ENCODE measurements around the gene XRRA1. TPM values are rescaled to one million over a fixed set of nuclear protein-coding genes. Genes with fewer than 3 reads are reported as not detected.
"Not testable (repeated sequence)": the region's sequence is repeated elsewhere in the genome, so short reads cannot be mapped to it uniquely, and the experiment has no call there.

XRRA1 gene
- total RNA-seq (2014; rRNA removed; shearing (Covaris generic); ENCODE audit: low replicate concordance), result 29.7 and 56.3 TPM in 2 replicates

- H2AFZ ChIP-seq (ENCODE audit: low read length), result peak within 1 kb of the TSS; percentile 73
- H3K36me3 ChIP-seq (ENCODE audit: insufficient read depth, low read length), result peaks cover 12% of the 10 kb centered on the region
- DNase-seq, result peak; percentile 100
- peak within 1 kb of the TSS; percentile 90 for H3K9ac ChIP-seq (ENCODE audit: low read length)
- peaks cover 55% of the 10 kb centered on the region for H3K4me1 ChIP-seq (ENCODE audit: low read length)
- H3K4me3 ChIP-seq (ENCODE audit: low read length), result peak within 1 kb of the TSS; percentile 86
- H3K27ac ChIP-seq (ENCODE audit: low read length), result peak within 1 kb of the TSS; percentile 87
- H3K79me2 ChIP-seq (ENCODE audit: low read length), result peaks cover 92% of the 10 kb centered on the region
- H3K9me2 ChIP-seq (replicated peaks; ENCODE audit: insufficient read depth, low read length), result no peaks in the 10 kb centered on the region
- no peaks in the 10 kb centered on the region for H3K9me3 ChIP-seq (ENCODE audit: low read length)
- peak within 1 kb of the TSS; percentile 91 for H3K4me2 ChIP-seq (ENCODE audit: low read depth, low read length, poor library complexity, severe bottlenecking)
- no peaks in the 10 kb centered on the region for H4K20me1 ChIP-seq (ENCODE audit: insufficient read depth, low read depth, low read length)
- H3K27me3 ChIP-seq (ENCODE audit: low read length), result no peaks in the 10 kb centered on the region
Observed at GRCh38 chr11:74948898-74949752, at the start of gene XRRA1, which contains the start of gene SPCS2. TSS of gene XRRA1 (minus strand) at chr11:74949091. CDS start at chr11:74940878, 8,213 bp downstream. TSS of gene SPCS2 (plus strand) at chr11:74949266. CDS start at chr11:74949286, 20 bp downstream.

GRCh38 chr11:74992852-74993251, 44.0 kb upstream of the XRRA1 start:
- H3K27ac ChIP-seq (ENCODE audit: low read length), result peak overlapping the region; percentile 95

GRCh38 chr11:74990941-74991340, 42.0 kb upstream of the XRRA1 start:
- Histone ChIP-seq H3K27ac (ENCODE audit: low read length) (peak overlapping the region; percentile 95), H3K4me1 (ENCODE audit: low read length) (peaks cover 67% of the 10 kb centered on the region), H2AFZ (ENCODE audit: low read length) (no peak overlapping the region), H4K20me1 (ENCODE audit: insufficient read depth, low read depth, low read length) (peaks cover 10% of the 10 kb centered on the region; the same call in 1 of the 2 replicates), H3K36me3 (ENCODE audit: insufficient read depth, low read length) (peaks cover 23% of the 10 kb centered on the region), H3K9me3 (ENCODE audit: low read length) (no peaks in the 10 kb centered on the region), H3K79me2 (ENCODE audit: low read length) (peaks cover 75% of the 10 kb centered on the region), H3K4me2 (ENCODE audit: low read depth, low read length, poor library complexity, severe bottlenecking) (peak overlapping the region; percentile 99), H3K27me3 (ENCODE audit: low read length) (no peaks in the 10 kb centered on the region), H3K9ac (ENCODE audit: low read length) (peak overlapping the region; percentile 99), H3K4me3 (ENCODE audit: low read length) (peak overlapping the region; percentile 96), H3K9me2 (replicated peaks; ENCODE audit: insufficient read depth, low read length) (no peaks in the 10 kb centered on the region)
- no peak for DNase-seq

More at GRCh38 chr11:74992852-74993251, 44.0 kb upstream of the XRRA1 start:
- DNase-seq, result peak; percentile 89
- peaks cover 10% of the 10 kb centered on the region; the same call in 1 of the 2 replicates for H4K20me1 ChIP-seq (ENCODE audit: insufficient read depth, low read depth, low read length)
- H3K79me2 ChIP-seq (ENCODE audit: low read length), result peaks cover 68% of the 10 kb centered on the region
- H3K27me3 ChIP-seq (ENCODE audit: low read length), result no peaks in the 10 kb centered on the region
- H3K4me3 ChIP-seq (ENCODE audit: low read length), result peak overlapping the region; percentile 96
- H3K9ac ChIP-seq (ENCODE audit: low read length), result peak overlapping the region; percentile 99
- peaks cover 55% of the 10 kb centered on the region for H3K4me1 ChIP-seq (ENCODE audit: low read length)
- H3K9me2 ChIP-seq (replicated peaks; ENCODE audit: insufficient read depth, low read length), result no peaks in the 10 kb centered on the region
- H3K9me3 ChIP-seq (ENCODE audit: low read length), result no peaks in the 10 kb centered on the region
- H3K4me2 ChIP-seq (ENCODE audit: low read depth, low read length, poor library complexity, severe bottlenecking), result peak overlapping the region; percentile 99
- peaks cover 37% of the 10 kb centered on the region for H3K36me3 ChIP-seq (ENCODE audit: insufficient read depth, low read length)
- H2AFZ ChIP-seq (ENCODE audit: low read length), result no peak overlapping the region

- peak; percentile 56 for DNase-seq
- peak overlapping the region; percentile 95 for H3K27ac ChIP-seq (ENCODE audit: low read length)
- peaks cover 71% of the 10 kb centered on the region for H3K79me2 ChIP-seq (ENCODE audit: low read length)
- H3K36me3 ChIP-seq (ENCODE audit: insufficient read depth, low read length), result peaks cover 19% of the 10 kb centered on the region
- not testable (repeated sequence) for H2AFZ ChIP-seq (ENCODE audit: low read length); H3K27me3 ChIP-seq (ENCODE audit: low read length); H4K20me1 ChIP-seq (ENCODE audit: insufficient read depth, low read depth, low read length); H3K9me3 ChIP-seq (ENCODE audit: low read length); H3K9me2 ChIP-seq (replicated peaks; ENCODE audit: insufficient read depth, low read length)
- H3K4me1 ChIP-seq (ENCODE audit: low read length), result peaks cover 67% of the 10 kb centered on the region
- peak overlapping the region; percentile 99 for H3K4me2 ChIP-seq (ENCODE audit: low read depth, low read length, poor library complexity, severe bottlenecking)
- peak overlapping the region; percentile 96 for H3K4me3 ChIP-seq (ENCODE audit: low read length)
- H3K9ac ChIP-seq (ENCODE audit: low read length), result peak overlapping the region; percentile 99
Observed at GRCh38 chr11:74990150-74990549, 41.3 kb upstream of the XRRA1 start.

GRCh38 chr11:74989260-74989638, 40.4 kb upstream of the XRRA1 start:
- H3K9me3 ChIP-seq (ENCODE audit: low read length), result no peaks in the 10 kb centered on the region
- H3K4me3 ChIP-seq (ENCODE audit: low read length), result peak overlapping the region; percentile 96
- no peaks in the 10 kb centered on the region for H3K27me3 ChIP-seq (ENCODE audit: low read length)
- peaks cover 65% of the 10 kb centered on the region for H3K4me1 ChIP-seq (ENCODE audit: low read length)
- no peak overlapping the region for H2AFZ ChIP-seq (ENCODE audit: low read length)
- DNase-seq, result peak; percentile 60
- peaks cover 62% of the 10 kb centered on the region for H3K79me2 ChIP-seq (ENCODE audit: low read length)
- H3K4me2 ChIP-seq (ENCODE audit: low read depth, low read length, poor library complexity, severe bottlenecking), result peak overlapping the region; percentile 99
- H3K9me2 ChIP-seq (replicated peaks; ENCODE audit: insufficient read depth, low read length), result no peaks in the 10 kb centered on the region
- H3K36me3 ChIP-seq (ENCODE audit: insufficient read depth, low read length), result peaks cover 10% of the 10 kb centered on the region
- peak overlapping the region; percentile 95 for H3K27ac ChIP-seq (ENCODE audit: low read length)
- H4K20me1 ChIP-seq (ENCODE audit: insufficient read depth, low read depth, low read length), result peaks cover 6% of the 10 kb centered on the region; the same call in 1 of the 2 replicates
- H3K9ac ChIP-seq (ENCODE audit: low read length), result peak overlapping the region; percentile 99

GRCh38 chr11:74988541-74989259, 39.8 kb upstream of the XRRA1 start, which contains the start of gene NEU3:
TSS of gene NEU3 (plus strand) at chr11:74988933. CDS start at chr11:74989061, 128 bp downstream.
- DNase-seq, result peak; percentile 97
- peaks cover 2% of the 10 kb centered on the region; the same call in 1 of the 2 replicates for H4K20me1 ChIP-seq (ENCODE audit: insufficient read depth, low read depth, low read length)
- no peaks in the 10 kb centered on the region for H3K27me3 ChIP-seq (ENCODE audit: low read length)
- H3K9ac ChIP-seq (ENCODE audit: low read length), result peak within 1 kb of the TSS; percentile 99
- no peaks in the 10 kb centered on the region for H3K9me3 ChIP-seq (ENCODE audit: low read length)
- peaks cover 4% of the 10 kb centered on the region for H3K36me3 ChIP-seq (ENCODE audit: insufficient read depth, low read length)
- H3K4me1 ChIP-seq (ENCODE audit: low read length), result peaks cover 60% of the 10 kb centered on the region
- H3K4me3 ChIP-seq (ENCODE audit: low read length), result peak within 1 kb of the TSS; percentile 96
- H3K4me2 ChIP-seq (ENCODE audit: low read depth, low read length, poor library complexity, severe bottlenecking), result peak within 1 kb of the TSS; percentile 99
- no peaks in the 10 kb centered on the region for H3K9me2 ChIP-seq (replicated peaks; ENCODE audit: insufficient read depth, low read length)
- H3K27ac ChIP-seq (ENCODE audit: low read length), result peak within 1 kb of the TSS; percentile 95
- peak within 1 kb of the TSS; percentile 17; the same call in 1 of the 2 replicates for H2AFZ ChIP-seq (ENCODE audit: low read length)
- peaks cover 57% of the 10 kb centered on the region for H3K79me2 ChIP-seq (ENCODE audit: low read length)

GRCh38 chr11:74984730-74985129, 35.8 kb upstream of the XRRA1 start:
- H3K9me2 ChIP-seq (replicated peaks; ENCODE audit: insufficient read depth, low read length), result no peaks in the 10 kb centered on the region
- no peak overlapping the region for H3K4me3 ChIP-seq (ENCODE audit: low read length)
- H3K4me2 ChIP-seq (ENCODE audit: low read depth, low read length, poor library complexity, severe bottlenecking), result no peak overlapping the region
- peak; percentile 41 for DNase-seq
- no peaks in the 10 kb centered on the region for H4K20me1 ChIP-seq (ENCODE audit: insufficient read depth, low read depth, low read length)
- peaks cover 20% of the 10 kb centered on the region for H3K4me1 ChIP-seq (ENCODE audit: low read length)
- H3K9ac ChIP-seq (ENCODE audit: low read length), result no peak overlapping the region
- no peaks in the 10 kb centered on the region for H3K9me3 ChIP-seq (ENCODE audit: low read length)
- H2AFZ ChIP-seq (ENCODE audit: low read length), result no peak overlapping the region
- H3K27ac ChIP-seq (ENCODE audit: low read length), result no peak overlapping the region
- H3K27me3 ChIP-seq (ENCODE audit: low read length), result no peaks in the 10 kb centered on the region
- H3K36me3 ChIP-seq (ENCODE audit: insufficient read depth, low read length), result peaks cover 9% of the 10 kb centered on the region; the same call in 1 of the 2 replicates
- H3K79me2 ChIP-seq (ENCODE audit: low read length), result peaks cover 17% of the 10 kb centered on the region

Measured in Karpas-422 (cell line).